G401.6 (cell line): ENCODE results near the gene MRPL20.
"Not testable (repeated sequence)": the region's sequence is repeated elsewhere in the genome, so short reads cannot be mapped to it uniquely, and the experiment has no call there.

ENCODE experiments used
- FAIRE-seq: peaks from 2 replicates; lab custom pipeline; 2012; peaks lifted over from hg19 to GRCh38; lab: Jason Lieb, UNC

Gene MRPL20

DNA sequence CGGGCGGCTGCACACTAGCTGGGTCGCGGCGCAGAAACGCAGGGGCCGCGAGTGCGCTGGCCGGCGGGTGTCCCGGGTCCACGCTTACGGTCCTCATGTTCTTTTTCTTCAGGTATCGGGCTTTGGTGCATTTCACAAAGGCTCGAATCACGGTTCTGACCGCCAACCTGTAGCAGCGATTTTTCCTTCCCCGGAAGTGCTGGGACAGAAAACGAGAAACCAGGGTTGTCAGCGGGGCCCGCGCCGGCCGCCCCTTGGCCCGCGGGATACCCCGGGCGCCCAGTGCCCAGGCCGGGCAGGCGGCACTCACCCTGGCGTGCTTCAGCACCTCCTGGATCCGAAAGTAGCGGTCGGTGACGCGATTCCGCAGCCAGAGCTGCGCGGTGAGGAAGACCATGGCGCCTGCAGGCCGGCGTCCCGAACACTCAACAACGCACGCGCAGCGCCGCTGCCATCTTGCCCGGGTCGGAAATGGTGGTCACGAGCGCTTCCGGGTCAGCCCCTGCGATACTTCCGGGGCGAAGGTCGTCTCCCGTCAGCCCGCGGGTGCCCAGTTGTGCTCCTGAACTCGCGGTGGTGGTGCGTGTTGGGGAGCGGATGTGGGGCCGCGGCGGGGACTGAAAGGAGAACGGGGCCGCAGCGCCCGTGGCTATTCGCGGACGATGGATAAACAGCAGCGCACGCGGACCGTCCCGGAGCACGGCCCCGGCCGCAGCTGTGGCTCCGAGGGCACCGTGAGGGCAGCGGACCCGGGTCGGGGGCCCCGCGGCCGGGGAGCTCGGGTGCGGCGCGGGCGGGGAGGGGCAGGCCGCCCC, at the start of gene MRPL20:
TSS of gene MRPL20 (minus strand) at position 473 of the 815 bp plus-strand sequence. CDS start at position 397, 76 bp downstream.
- FAIRE-seq: no peak

GRCh38 chr1:1456683-1457255, 49.7 kb upstream of the MRPL20 start:
- FAIRE-seq: not testable (repeated sequence)

GRCh38 chr1:1455934-1456333, 48.8 kb upstream of the MRPL20 start:
- not testable (repeated sequence) for FAIRE-seq

- FAIRE-seq: no peak
Observed at GRCh38 chr1:1455366-1455884, 48.3 kb upstream of the MRPL20 start.

DNA sequence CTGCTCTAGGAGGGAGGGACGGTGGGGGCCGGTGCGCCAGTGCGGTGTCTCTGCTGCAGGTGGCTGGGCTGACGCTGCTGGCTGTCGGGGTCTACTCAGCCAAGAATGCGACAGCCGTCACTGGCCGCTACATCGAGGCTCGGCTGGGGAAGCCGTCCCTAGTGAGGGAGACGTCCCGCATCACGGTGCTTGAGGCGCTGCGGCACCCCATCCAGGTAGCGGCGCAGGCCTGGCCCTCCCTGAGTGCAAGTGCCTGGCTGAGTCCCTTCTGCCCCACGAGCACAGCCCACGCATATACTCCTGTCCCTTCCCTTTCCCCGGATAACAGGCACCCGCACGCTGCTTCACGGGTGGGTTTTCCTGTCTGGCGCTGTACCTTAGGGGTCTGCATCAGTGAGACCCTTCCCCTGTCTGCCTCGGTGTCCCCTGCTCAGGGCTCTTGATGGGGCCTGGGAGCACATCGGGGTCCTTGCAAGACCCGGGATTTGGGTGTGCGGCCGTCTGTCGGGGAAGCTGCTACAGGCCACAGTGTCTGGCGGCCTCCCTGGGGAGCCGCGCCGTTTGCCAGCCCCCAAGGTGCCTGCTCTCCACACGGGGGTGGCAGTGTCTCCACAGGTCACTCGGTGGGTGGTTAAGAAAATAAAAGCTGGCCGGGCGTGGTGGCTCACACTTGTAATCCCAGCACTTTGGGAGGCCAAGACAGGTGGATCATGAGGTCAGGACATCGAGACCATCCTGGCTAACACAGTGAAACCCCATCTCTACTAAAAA, 47.4 kb upstream of the MRPL20 start:
- not testable (repeated sequence) for FAIRE-seq

- no peak for FAIRE-seq
Observed at GRCh38 chr1:1452882-1453281, 45.8 kb upstream of the MRPL20 start.

GRCh38 chr1:1452365-1452739, 45.3 kb upstream of the MRPL20 start:
- FAIRE-seq: not testable (repeated sequence)

DNA sequence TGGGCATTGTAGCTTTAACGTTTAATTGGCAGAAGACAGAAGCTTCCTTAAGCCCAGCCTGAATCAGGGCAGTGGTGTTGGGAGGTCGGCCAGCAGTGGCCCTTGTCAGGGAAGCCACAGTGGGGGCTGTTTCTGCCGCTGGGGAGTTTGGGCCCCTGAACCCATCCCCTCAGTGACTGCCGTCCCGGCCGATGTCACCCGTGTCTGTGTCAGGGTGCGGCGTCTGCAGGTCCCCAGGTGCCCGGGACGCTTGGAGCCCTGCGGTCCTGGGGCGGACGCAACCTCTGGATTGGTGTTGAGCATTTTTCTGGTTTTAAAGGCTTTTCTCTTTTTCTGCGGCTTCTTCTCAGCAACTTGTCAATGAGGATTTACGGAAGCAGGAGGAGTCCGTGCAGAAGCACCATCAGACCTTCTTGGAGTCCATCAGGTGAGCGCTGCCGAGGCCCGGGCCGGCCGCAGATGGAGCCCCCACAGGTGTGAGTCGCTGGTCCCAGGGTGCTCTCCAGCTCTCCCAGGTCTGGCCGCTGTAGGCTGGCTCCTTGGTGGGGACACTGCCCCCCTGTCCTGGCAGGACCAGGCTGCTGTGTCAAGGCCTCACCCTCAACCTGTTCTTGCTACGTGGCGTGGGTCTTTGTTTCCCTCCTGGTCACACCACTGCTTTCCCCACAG, 44.7 kb upstream of the MRPL20 start:
- FAIRE-seq: no peak

DNA sequence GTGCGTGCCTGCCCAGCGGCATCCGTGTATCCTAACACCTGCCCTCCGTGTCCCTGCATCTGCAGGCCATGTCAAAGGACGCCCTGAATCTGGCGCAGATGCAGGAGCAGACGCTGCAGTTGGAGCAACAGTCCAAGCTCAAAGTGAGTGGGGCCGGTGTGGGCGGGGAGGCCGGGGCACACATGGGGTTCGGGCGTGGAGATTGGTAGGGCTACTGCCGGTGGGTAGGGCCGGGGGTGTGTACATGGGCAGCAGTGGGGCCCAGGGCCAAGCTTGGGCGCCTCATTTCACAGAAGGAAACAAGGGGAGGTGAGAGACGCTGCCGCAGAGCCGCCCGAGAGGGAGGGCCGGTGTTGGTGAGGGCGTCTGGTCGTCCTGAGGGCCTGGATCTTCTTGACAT, 43.5 kb upstream of the MRPL20 start:
- not testable (repeated sequence) for FAIRE-seq

GRCh38 chr1:1449099-1449739, 42.1 kb upstream of the MRPL20 start, which contains the start of gene ATAD3C:
TSS of gene ATAD3C (plus strand) at chr1:1449689. CDS start at chr1:1450684, 995 bp downstream.
- FAIRE-seq: no peak

GRCh38 chr1:1446631-1447030, 39.5 kb upstream of the MRPL20 start:
- FAIRE-seq: not testable (repeated sequence)

GRCh38 chr1:1442069-1442770, 35.1 kb upstream of the MRPL20 start:
- FAIRE-seq: no peak

DNA sequence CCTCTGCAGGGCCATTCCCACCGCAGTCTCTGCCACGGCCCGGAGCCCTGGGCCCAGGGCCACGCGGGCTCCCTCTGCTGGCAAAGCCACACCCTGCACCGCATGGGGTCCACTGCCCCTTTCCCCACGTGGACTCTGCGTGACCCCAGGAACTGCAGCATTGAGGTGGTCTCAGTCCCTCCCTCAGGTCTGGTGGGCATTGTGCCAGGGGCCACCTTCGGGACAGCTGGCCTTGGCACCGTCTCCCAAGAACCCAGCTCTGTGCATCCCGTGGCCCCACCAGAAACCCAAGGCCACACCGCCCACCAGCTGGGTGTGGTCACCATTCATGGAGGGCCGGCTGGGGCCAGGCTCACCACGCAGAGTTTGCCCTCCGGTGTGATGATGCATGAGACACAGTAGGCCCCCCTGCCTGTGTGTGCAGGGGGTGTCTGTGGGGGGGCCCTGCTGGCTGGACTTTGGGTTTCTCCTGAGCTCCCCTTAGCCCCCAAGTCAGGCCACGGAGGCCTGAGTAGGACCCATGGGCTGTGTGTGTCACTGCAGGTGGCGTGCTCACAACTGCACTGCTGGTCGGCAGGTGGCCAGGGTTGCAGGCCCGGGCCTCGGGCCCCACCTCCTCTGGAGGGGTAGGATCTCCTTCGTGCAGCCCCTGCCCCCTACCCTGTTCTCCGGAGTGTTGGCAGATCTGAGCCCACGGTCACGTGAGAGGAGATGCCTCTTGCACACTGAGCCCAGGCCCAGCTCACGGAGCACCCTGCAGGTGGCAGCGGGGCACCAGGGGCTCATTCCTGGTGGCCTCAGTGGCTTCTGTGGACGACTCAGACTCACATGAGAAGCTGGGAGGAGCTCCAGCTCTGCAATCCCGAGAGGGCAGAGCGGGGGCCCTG, 34.2 kb upstream of the MRPL20 start:
- FAIRE-seq: no peak

DNA sequence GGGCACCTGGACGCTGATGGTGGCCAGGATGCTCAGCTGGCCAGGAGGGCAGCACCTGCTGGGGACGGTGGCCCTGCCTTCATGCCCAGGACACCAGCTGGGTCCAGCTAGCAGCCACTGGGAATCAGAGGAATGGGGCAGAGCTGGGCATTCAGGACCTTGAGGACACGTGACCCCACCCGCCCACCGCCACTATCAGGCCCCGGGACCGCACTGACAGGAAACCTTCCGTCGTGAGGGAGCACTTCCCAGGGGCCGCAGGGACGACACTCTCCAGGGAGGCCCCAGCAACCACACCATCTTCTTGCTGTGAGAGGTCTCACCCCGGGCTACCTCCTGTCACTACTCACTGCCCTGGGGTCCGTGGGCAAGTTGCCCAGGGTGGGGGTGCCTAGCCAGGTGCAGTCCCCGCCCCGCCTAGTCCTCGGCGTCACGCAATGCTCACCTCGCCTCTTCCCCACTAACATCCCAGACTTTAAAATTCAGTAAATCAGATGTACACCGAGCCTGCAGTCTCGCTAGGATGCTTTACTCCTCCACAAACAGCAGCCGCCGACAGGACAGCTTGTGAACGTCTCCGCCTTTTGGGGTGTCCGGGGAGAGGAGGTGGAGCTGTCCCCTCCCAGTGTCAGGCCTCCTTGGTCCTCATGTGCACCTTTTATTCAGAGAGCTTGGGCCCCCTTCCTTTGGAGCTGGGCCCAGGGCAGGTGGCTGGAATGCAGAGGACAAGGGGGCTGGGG, 33.3 kb upstream of the MRPL20 start:
- no peak for FAIRE-seq

DNA sequence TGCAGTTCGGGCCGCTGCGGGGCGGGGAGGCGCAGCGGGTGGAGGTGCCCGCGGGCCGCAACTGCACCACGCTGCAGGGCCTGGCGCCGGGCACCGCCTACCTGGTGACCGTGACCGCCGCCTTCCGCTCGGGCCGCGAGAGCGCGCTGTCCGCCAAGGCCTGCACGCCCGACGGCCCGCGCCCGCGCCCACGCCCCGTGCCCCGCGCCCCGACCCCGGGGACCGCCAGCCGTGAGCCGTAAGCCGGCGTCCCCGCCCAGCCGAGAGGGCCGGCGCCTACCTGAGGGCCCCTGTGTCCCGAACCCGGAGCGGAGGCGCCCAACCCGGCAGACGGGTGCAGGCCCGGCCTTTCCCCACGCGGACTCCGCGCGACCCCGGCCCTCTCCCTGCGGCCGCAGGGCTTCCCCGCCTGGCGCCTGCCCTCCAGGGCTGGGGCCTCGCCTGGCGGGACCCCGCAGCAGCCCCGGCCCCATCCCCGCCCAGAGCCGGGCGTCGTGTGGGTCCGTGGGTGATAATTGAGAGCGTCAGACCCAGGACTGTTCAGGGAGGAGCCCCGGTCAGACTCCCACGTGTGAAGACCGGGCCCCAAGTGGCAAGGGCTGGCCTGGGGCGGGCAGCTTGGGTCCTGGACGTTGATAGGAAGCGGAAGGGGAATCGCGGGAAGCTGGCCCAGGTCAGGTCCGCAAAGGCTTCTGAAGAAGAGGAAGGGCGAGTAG, 32.6 kb upstream of the MRPL20 start:
- no peak for FAIRE-seq

DNA sequence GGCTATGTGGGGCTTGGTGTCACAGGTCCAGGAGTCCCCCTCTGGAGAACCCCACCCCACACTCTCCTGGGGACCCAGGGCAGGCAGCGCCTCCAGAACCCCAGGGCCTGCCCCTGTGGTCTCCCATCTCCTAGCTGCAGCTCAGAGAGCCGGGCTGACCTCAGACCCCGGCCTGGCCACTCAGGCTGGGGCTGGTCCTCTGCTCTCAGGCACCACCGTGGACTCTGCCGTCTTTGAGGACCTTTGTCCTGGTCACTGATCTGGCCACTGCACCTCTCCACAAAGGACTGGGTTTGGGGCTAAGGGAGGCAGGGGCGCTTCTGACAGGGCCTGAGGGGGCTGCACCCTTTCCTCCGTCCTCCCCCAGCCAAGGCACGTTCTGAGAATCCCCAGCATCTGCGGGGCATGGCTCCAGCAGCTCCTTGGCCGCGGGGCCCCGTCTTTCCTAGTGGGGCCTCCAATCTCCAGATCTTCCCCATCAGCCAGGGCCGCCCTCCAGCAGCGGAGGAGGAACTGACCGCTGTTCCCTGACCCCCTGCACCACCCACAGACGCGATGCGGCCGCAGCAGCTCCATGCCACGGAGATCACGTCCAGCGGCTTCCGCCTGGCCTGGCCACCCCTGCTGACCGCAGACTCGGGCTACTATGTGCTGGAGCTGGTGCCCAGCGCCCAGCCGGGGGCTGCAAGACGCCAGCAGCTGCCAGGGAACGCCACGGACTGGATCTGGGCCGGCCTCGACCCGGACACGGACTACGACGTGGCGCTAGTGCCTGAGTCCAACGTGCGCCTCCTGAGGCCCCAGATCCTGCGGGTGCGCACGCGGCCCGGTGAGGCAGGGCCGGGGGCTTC, 31.7 kb upstream of the MRPL20 start:
- FAIRE-seq: no peak

GRCh38 chr1:1437904-1438376, 30.8 kb upstream of the MRPL20 start:
- FAIRE-seq: no peak
